Adrenal gland (tissue), 5 donors: ENCODE results near the gene TMEM47.

Source experiments
- POLR2A ChIP-seq, 2 donors: fragments of 450-650 bp; IDR thresholded peaks; one replicate each; pipeline ENCODE4 v1.6.1; 2017; ENCODE audit warnings: antibody characterized with exemption in 2 of 2, mild to moderate bottlenecking in 2 of 2, moderate library complexity in 1 of 2
- TF ChIP-seq, protein P1 (sequence below), 6 experiments: fragments of 450-650 bp in 4 of 6; fragments of 200-600 bp in 2 of 6; sonication (generic) in 1 of 6; IDR thresholded peaks; 1 replicate in 5 of 6; 2 replicates in 1 of 6; pipeline versions ENCODE4 v1.5.1 to v1.8.0; 2016 to 2021; ENCODE audit warnings: antibody characterized with exemption in 6 of 6, mild to moderate bottlenecking in 2 of 6, moderate library complexity in 1 of 6
- donor health status: DM: no; HTN: no; CAD: no.

DNA sequence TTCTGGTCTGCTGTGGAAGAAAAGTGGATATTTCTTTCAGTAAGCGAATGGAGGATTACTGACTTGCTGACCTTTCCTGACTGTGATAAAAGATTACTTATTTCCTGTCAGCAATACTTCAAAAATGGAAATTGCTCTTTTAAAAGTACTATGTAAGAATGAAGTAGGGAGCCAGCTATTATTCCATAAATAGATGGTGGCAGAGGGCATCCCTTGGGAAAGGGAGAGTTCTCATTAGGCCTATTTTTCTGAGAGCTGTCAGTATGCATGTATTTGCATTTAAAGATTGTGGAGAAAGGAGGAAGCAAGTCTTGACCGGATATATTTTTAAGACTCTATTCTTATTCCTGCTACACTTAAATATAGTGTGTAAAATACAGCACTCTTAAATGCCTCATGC lies 37.2 kb downstream of the TMEM47 start:
- TF ChIP-seq, protein P1, sequence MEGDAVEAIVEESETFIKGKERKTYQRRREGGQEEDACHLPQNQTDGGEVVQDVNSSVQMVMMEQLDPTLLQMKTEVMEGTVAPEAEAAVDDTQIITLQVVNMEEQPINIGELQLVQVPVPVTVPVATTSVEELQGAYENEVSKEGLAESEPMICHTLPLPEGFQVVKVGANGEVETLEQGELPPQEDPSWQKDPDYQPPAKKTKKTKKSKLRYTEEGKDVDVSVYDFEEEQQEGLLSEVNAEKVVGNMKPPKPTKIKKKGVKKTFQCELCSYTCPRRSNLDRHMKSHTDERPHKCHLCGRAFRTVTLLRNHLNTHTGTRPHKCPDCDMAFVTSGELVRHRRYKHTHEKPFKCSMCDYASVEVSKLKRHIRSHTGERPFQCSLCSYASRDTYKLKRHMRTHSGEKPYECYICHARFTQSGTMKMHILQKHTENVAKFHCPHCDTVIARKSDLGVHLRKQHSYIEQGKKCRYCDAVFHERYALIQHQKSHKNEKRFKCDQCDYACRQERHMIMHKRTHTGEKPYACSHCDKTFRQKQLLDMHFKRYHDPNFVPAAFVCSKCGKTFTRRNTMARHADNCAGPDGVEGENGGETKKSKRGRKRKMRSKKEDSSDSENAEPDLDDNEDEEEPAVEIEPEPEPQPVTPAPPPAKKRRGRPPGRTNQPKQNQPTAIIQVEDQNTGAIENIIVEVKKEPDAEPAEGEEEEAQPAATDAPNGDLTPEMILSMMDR (IDR thresholded peaks at IDR 0.05), result no peak
- TF ChIP-seq POLR2A (IDR thresholded peaks at IDR 0.05), result no peak
